ENCODE results near the gene CHID1. TPM values are rescaled to one million over a fixed set of nuclear protein-coding genes. Genes with fewer than 3 reads are reported as not detected.

CHID1 gene
- total and polyA plus RNA-seq, 2 of the 4 experiments (the other 2 are of a cell fraction): 34.2 to 121 TPM

DNA sequence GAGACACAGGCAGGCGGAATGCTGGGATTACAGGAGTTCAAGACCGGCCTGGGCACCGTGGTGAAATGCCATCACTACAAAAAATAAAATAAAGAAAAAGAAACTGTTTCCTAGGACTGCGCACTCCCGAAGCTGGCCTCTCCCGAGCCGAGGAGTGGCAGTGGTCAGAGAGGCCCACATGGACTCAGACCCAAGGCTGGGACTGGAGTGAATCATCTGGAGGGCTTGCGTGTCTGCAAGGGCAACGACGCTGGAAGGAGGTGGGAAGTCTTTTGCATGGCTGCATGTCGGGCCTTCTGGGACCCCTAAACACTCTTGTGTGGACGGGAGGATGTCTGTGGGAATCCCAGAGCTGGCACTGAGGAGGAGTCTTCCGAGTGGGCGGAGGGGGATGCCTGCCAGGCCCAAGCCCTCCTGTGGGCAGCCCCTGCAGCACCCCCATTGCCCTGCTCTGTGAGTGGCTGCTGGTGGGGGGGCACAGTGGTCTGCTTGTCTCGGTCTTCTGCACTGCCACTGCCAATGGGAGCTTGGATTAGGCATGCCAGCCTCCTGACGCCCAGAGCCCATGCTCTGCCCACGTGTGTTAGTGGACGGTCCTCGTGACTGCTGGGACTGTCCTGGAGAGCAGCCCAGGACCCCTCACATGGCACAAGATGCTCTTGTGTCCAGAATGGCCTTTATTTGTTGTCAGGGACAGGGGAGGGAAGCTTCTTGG lies 13.2 kb upstream of the CHID1 start:
- no peaks in the 10 kb centered on the region for H3K9me3 ChIP-seq (ENCODE audit: control insufficient read depth, insufficient read depth, low read length)
- H3K4me2 ChIP-seq (ENCODE audit: low read depth, low read length): no peak overlapping the region
- 94% methylated on average over 7 of the region's 19 CpGs; no CpG with 5 or more reads in 1 of the 2 experiments for WGBS, 2 experiments (ENCODE audit: extremely low coverage in 2 of 2, insufficient read length in 1 of 2)
- H3K14ac ChIP-seq (replicated peaks; ENCODE audit: low read depth, low read length): no peak overlapping the region
- no peak overlapping the region for H4K91ac ChIP-seq (ENCODE audit: insufficient read depth, low read depth, low read length)
- H3K18ac ChIP-seq (ENCODE audit: low read depth, low read length): no peak overlapping the region
- no peak overlapping the region for H3K27ac ChIP-seq (ENCODE audit: insufficient read depth, low read length)
- H3K4me1 ChIP-seq (ENCODE audit: control insufficient read depth, insufficient read depth, low read length): peaks cover 4% of the 10 kb centered on the region
- TF ChIP-seq NFE2L2 (IDR thresholded peaks at IDR 0.05; ENCODE audit: low read depth, low read length): no peak
- TF ChIP-seq RFX5 (IDR thresholded peaks at IDR 0.05; ENCODE audit: low read depth, low read length): no peak
- no peak for TF ChIP-seq BHLHE40 (IDR thresholded peaks at IDR 0.05; ENCODE audit: low read depth, low read length)
- no peak for TF ChIP-seq FOS (IDR thresholded peaks at IDR 0.05; ENCODE audit: low read depth, low read length)
- TF ChIP-seq MAZ (IDR thresholded peaks at IDR 0.05; ENCODE audit: borderline replicate concordance, low read depth, low read length): no peak
- TF ChIP-seq CEBPB (IDR thresholded peaks at IDR 0.05; ENCODE audit: low read depth, low read length): no peak
- TF ChIP-seq MAFK (IDR thresholded peaks at IDR 0.05; ENCODE audit: low read depth, low read length): no peak
- TF ChIP-seq USF2 (IDR thresholded peaks at IDR 0.05; ENCODE audit: low read depth, low read length): no peak
- TF ChIP-seq SMC3 (IDR thresholded peaks at IDR 0.05; ENCODE audit: low read depth, low read length): no peak
- no peak for TF ChIP-seq MXI1 (IDR thresholded peaks at IDR 0.05; ENCODE audit: borderline replicate concordance, low read depth, low read length)
- no peak for TF ChIP-seq RAD21 (IDR thresholded peaks at IDR 0.05; ENCODE audit: low read length)
- TF ChIP-seq, protein P1, sequence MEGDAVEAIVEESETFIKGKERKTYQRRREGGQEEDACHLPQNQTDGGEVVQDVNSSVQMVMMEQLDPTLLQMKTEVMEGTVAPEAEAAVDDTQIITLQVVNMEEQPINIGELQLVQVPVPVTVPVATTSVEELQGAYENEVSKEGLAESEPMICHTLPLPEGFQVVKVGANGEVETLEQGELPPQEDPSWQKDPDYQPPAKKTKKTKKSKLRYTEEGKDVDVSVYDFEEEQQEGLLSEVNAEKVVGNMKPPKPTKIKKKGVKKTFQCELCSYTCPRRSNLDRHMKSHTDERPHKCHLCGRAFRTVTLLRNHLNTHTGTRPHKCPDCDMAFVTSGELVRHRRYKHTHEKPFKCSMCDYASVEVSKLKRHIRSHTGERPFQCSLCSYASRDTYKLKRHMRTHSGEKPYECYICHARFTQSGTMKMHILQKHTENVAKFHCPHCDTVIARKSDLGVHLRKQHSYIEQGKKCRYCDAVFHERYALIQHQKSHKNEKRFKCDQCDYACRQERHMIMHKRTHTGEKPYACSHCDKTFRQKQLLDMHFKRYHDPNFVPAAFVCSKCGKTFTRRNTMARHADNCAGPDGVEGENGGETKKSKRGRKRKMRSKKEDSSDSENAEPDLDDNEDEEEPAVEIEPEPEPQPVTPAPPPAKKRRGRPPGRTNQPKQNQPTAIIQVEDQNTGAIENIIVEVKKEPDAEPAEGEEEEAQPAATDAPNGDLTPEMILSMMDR (conservative IDR thresholded peaks at IDR 0.05; ENCODE audit: low read depth, low read length): no peak
- TF ChIP-seq CHD1 (IDR thresholded peaks at IDR 0.05; ENCODE audit: low read depth, low read length): no peak
- H2AK5ac ChIP-seq (ENCODE audit: low read depth, low read length): no peak overlapping the region; the same call in 1 of the 2 replicates
- peaks cover 11% of the 10 kb centered on the region; the same call in 1 of the 2 replicates for H3K9me1 ChIP-seq (ENCODE audit: insufficient read depth, low read length)
- H3K56ac ChIP-seq (ENCODE audit: extremely low read depth, insufficient read depth, low read length): no peak overlapping the region
- BruUV-seq (replicated peaks): no TSS peak
- no peak overlapping the region for H2BK5ac ChIP-seq (ENCODE audit: low read depth, low read length, poor library complexity, severe bottlenecking)
- ChIA-PET POLR2A (ENCODE audit: unreplicated experiment) (no interaction called here), CTCF (no interaction called here)
- H4K8ac ChIP-seq (ENCODE audit: low read depth in 2 of 2, low read length in 2 of 2): no peak overlapping the region
- H3K36me3 ChIP-seq (ENCODE audit: control insufficient read depth, insufficient read depth, low read length): peaks cover 10% of the 10 kb centered on the region
- peak overlapping the region; percentile 21 for H2AFZ ChIP-seq (replicated peaks; ENCODE audit: low read length, poor library complexity)
- H4K5ac ChIP-seq (ENCODE audit: low read depth, low read length): no peak overlapping the region
- peak overlapping the region; percentile 65 for H2AK9ac ChIP-seq (replicated peaks; ENCODE audit: low read depth, low read length, poor library complexity)
- H2BK15ac ChIP-seq (ENCODE audit: low read depth, low read length): no peak overlapping the region
- H3K4ac ChIP-seq (ENCODE audit: low read depth, low read length): no peak overlapping the region
- H3K23ac ChIP-seq (ENCODE audit: low read depth, low read length): no peak overlapping the region
- H2BK120ac ChIP-seq (ENCODE audit: low read depth, low read length): no peak overlapping the region
- no peak for DNase-seq
- no peak overlapping the region for H3K4me3 ChIP-seq (ENCODE audit: insufficient read depth, low read depth, low read length)
- intact Hi-C loops (cut with micrococcal nuclease) (no loop called here), in situ Hi-C loops (cut with MboI; ENCODE audit: low sequenced_read_pairs) (no loop called here), dilution Hi-C loops (cut with HindIII; ENCODE audit: low sequenced_read_pairs, unreplicated experiment) (no loop called here)
- H3K27me3 ChIP-seq (ENCODE audit: control insufficient read depth, insufficient read depth, low read length): no peaks in the 10 kb centered on the region
- peaks cover 8 to 25% of the 10 kb centered on the region in 2 experiments; a peak in 3 of 4 replicates for H3K79me1 ChIP-seq (ENCODE audit: low read depth in 1 of 2, low read length in 2 of 2)
- H2BK20ac ChIP-seq (ENCODE audit: low read depth, low read length): no peak overlapping the region
- no peak overlapping the region for H3K9ac ChIP-seq (ENCODE audit: low read depth, low read length)
- H4K20me1 ChIP-seq (ENCODE audit: insufficient read depth, low read length): peaks cover 25% of the 10 kb centered on the region
- ATAC-seq (ENCODE audit: low read depth): no peak
